GM18502 (cell line): Measurements from ENCODE around the gene KIF26A.
"Not testable (repeated sequence)": the region's sequence is repeated elsewhere in the genome, so short reads cannot be mapped to it uniquely, and the experiment has no call there.

Experiments
- ATAC-seq: cut with Tn5 transposase; IDR thresholded peaks from one replicate; pipeline ENCODE4 v1.9.1; 2021; ENCODE audit warnings: mild to moderate bottlenecking; ENCODE audit not compliant: unreplicated experiment, poor library complexity

Gene KIF26A

GRCh38 chr14:104216457-104216856 lies 78.1 kb downstream of the KIF26A start:
- ATAC-seq, result no peak

DNA sequence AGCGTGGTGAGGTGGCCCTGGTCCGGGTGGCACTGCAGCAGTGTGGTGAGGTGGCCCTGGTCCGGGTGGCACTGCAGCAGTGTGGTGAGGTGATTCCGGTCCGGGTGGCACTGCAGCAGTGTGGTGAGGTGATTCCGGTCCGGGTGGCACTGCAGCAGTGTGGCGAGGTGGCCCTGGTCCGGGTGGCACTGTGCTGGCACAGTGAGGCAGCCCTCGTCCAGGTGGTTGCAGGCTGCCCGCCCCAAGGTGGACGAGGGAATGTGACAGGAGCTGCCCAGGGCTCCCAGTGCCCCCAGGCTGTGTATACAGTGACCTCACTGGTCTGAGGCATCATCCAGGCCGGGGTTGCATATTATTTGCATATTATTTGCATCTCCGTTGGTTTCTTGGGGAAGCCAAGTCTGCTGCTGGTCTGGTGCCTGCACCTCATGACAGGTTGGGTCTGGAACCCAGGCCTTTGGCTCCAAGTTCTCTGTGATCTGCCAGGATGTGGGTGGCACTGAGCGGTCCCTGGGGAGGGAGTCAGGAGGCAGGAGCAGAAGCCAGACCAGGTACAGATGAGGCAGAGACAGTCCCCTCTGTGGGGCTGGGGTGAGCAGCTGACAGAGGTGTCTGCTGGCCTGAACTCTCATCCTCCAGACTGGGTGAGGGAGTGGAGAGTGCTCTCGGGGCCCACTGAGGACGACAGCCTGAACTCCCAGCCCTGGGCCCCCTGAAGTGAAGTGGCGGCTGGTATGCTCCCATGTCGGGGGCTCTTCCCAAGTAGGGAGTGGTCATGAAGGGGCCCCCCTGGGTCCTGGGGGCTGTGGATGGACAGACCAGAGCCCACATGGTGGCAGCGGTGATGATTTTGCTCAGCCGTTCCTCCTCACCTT lies 79.3 kb downstream of the KIF26A start:
- no peak for ATAC-seq

DNA sequence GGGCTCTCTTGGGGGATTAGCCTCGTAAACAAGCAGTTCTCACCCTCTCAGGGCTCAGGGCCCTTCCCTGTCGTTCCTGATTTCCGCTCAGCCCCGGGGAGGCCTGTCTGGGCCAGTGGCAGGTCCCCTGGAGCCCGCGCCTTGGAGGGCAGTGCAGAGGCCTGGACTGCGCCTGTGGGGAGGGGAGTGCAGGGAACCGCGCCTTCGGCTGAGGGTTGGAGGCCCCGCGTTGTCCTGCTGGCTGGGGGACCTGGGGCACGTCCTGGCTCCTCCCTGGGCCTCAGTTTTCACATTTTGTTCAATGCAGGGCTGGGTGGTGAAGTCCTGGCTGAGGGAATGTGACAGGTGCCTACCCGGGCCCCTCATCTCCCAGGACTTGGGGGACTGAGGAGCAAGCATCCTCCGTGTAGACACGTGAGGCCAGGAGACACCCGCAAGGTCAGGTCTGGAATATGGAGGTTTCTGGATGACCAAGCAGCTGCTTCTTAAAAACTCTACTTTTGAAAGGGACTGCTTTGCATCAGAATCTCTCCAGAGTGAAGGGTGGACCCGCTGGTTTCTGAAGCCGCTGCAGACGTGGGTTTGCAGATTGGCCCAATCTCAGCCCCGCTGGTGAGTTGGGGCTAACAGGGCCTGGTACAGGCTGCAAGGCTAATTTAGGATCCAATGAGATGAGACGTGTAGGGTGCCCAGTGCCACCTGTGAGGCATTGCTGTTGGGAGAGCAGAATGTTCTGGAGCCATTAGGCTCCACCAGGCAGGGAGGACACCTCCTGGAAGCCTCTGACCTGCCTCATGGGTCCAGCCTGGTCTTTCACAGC lies 80.2 kb downstream of the KIF26A start:
- ATAC-seq, result no peak

DNA sequence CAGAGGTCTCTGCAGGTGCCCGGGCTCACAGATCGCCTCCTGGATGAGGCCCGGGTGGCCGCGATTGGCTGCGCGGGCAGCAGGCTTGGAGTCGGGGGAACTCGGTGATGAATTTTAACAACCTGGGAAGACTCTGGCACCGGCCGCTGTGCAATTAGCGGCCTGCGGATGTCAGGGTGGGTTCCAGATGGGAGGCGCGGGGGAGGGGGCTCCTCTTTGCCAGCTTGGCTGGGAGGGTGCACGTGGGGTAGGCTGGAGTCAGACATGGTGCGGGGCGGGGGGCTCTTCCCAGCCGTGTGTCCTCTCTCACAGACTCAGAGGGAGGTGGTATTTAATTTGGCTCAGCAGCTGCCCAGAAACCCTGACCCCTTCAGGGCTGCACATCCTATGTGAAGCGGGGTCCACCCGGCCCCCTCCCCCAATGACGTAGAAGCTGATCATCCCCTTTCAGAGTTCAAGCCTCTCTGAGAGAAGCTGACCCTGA lies 81.4 kb downstream of the KIF26A start:
- ATAC-seq, result no peak

DNA sequence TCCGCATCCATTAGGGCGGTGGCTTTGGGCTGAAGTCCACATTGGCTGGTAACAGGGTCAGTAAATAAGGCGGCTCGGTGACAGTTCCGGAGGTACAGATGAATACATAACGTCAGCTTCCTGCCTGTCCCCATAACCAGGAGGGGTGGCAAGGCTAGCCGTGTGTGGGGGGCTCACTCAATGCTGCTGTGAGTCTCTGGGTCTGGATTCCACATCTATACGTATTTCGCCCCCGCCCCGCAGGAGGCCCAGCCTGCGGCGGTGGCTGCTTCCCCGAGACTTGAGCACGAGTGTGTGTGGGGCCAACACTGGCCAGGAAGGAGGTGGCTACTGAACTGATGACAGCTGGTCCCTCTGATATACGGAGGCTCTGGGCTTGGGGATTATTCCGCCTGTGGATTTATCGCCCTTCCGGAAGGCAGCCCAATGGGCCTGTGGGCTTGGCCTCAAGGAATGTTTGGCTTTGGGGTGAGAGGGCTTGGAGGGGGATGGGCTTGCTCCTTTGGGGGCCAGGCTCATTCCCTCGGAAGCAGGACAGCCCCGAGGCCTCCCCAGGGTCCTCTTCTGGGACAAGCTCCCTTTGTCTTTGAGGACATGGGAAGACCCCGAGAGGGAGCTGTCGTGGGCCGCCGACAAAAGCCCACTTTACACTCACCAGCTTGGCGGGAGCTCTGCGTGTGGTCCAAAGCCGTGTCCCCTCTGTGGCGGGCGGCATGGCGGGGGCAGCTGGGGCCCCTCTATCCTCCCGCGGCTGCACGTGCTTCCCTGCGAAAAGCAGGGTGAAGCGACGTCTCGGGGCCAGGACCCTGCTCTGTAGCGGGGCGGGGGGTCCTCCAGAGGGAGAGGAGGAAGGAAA lies 82.1 kb downstream of the KIF26A start:
- no peak for ATAC-seq

- ATAC-seq, result no peak
Measured at GRCh38 chr14:104221071-104221625, 82.8 kb downstream of the KIF26A start.

GRCh38 chr14:104221636-104222369 lies 83.4 kb downstream of the KIF26A start:
- no peak for ATAC-seq

GRCh38 chr14:104222396-104223036 lies 84.1 kb downstream of the KIF26A start:
- ATAC-seq, result no peak

- no peak for ATAC-seq
Measured at GRCh38 chr14:104223101-104224041, 85.0 kb downstream of the KIF26A start.

GRCh38 chr14:104224131-104224505 lies 85.7 kb downstream of the KIF26A start:
- ATAC-seq, result no peak

GRCh38 chr14:104224506-104225277 lies 86.3 kb downstream of the KIF26A start:
- no peak for ATAC-seq

DNA sequence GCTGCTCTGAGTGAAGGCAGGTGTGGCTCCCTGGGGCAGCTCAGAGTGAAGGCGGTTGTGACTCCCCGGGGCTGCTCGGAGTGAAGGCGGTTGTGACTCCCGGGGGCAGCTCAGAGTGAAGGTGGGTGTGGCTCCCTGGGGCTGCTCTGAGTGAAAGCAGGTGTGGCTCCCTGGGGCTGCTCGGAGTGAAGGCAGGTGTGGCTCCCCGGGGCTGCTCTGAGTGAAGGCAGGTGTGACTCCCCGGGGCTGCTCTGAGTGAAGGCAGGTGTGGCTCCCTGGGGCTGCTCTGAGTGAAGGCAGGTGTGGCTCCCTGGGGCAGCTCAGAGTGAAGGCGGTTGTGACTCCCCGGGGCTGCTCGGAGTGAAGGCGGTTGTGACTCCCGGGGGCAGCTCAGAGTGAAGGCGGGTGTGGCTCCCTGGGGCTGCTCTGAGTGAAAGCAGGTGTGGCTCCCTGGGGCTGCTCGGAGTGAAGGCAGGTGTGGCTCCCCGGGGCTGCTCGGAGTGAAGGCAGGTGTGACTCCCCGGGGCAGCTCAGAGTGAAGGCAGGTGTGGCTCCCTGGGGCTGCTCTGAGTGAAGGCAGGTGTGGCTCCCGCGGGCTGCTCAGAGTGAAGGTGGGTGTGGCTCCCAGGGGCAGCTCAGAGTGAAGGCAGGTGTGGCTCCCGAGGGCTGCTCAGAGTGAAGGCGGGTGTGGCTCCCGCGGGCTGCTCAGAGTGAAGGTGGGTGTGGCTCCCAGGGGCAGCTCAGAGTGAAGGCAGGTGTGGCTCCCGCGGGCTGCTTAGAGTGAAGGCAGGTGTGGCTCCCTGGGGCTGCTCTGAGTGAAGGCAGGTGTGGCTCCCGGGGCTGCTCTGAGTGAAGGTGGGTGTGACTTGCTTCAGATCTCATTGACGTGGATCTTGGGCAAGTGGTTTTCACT lies 87.1 kb downstream of the KIF26A start:
- not testable (repeated sequence) for ATAC-seq

DNA sequence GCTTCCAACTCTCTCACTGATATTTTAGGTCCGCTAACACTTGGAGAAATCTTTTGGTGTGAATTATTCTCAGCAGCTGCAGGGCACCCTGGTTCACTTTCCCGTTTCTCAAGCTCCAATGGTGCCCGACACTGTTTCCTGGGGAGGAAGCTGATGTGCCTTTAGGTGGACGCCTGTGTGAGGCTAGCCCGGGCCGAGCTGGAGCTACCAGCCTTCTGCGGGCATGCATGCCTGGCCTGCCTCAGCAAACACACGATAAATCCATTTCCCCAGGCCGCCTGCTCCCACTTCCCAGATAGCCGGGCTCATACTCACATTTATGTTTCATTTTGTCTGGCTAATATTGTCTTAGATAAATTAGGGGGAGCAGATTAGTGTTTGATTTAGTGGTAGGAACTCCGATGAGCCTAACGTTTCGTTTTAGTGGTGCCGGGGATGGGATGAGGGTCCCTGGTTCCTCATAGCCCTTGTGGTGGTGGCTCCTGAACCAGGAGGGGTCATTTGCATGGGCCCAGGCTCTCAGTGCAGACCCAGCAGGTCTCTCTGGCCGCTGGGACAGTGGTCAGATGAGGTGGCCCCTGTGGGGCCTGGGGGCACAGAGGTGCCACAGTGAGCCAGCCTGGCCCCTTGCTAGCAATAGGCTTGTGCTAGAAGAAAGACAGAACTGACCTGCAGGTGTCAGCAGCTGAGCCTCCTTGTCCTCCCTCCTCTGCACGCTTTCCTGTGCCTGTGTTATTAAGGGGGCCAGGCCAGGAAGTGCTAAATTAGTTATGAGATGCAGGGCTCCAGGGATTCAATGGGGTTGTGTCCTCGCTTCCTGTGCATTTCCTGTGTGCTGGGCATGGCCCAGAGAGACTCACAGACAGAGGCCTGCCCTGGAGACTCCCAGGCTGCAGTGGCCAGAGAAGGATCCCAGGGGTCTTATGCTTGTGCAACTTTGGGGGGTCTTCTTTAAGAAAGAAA lies 88.3 kb downstream of the KIF26A start:
- no peak for ATAC-seq

DNA sequence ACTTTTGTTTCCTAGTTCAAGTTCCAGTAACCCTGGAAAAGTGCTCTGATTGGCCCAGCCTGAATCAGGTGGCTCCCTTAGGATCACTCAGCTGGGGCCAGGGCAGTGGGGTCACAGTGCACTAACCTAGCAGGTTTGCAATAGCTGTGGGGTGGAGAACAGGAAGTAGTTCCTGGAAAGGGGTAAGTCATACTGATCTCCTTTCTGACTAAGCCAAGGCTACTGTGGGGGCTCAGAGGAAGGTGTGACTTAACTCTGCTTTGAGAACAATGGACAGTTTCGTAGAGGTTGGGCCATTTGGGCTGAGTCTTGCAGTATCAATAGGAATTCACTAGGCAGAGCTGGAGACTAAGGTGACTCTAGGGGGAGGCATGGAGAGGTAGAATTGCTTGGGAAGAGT lies 89.4 kb downstream of the KIF26A start:
- ATAC-seq, result no peak

DNA sequence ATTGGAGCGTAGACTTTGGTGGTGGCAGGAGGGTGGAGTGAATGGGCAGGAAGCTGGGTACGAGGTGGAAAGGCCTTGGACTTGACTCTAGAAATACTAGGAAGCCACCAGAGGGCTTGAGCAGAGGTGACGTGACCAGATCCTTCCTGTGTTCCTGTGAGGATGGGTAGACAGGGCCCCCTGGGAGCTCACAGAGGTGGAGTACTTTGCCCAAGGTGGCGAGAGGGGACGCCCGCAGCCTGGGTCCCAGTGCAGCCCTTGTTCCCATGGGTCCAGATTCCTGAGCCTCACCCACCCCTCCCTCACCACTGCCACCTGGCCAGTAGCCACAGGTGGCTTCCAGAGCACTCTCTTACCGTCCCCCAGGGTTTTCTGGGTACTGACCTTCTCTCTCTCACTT lies 89.8 kb downstream of the KIF26A start:
- ATAC-seq, result no peak
